Esophagus squamous epithelium (tissue), 4 donors: ENCODE measurements around the gene SLC29A2.

Experiments used
- POLR2A ChIP-seq, 4 donors: fragments of 450-650 bp; IDR thresholded peaks; one replicate each; pipeline ENCODE4 v1.6.1; 2017; ENCODE audit warnings: antibody characterized with exemption in 4 of 4, mild to moderate bottlenecking in 4 of 4, moderate library complexity in 3 of 4
- TF ChIP-seq, protein P1 (sequence below), 6 experiments: fragments of 450-650 bp in 4 of 6; fragments of 200-600 bp in 2 of 6; sonication (generic) in 2 of 6; IDR thresholded peaks; one replicate each; pipeline ENCODE4 v1.5.1; 2016 to 2019; ENCODE audit warnings: antibody characterized with exemption in 6 of 6, mild to moderate bottlenecking in 4 of 6, moderate library complexity in 4 of 6

DNA sequence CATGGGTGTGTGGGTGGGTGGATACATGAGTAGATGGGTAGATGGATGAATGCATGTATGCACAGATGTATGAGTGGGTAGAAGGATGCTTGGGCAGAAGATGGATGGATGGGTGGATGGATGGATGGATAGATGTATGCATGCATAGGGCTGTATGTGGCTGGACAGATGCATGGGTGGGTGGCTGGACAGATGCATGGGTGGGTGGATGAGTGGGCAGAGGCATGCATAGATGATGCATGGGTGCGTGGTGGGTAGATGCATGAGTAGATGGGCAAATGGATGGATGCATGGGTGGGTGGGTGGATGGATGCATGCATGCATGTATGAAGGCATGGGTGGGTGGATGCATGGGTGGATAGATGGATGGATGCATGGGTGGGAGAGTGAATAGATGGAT lies 47.9 kb downstream of the SLC29A2 start:
- TF ChIP-seq, protein P1, sequence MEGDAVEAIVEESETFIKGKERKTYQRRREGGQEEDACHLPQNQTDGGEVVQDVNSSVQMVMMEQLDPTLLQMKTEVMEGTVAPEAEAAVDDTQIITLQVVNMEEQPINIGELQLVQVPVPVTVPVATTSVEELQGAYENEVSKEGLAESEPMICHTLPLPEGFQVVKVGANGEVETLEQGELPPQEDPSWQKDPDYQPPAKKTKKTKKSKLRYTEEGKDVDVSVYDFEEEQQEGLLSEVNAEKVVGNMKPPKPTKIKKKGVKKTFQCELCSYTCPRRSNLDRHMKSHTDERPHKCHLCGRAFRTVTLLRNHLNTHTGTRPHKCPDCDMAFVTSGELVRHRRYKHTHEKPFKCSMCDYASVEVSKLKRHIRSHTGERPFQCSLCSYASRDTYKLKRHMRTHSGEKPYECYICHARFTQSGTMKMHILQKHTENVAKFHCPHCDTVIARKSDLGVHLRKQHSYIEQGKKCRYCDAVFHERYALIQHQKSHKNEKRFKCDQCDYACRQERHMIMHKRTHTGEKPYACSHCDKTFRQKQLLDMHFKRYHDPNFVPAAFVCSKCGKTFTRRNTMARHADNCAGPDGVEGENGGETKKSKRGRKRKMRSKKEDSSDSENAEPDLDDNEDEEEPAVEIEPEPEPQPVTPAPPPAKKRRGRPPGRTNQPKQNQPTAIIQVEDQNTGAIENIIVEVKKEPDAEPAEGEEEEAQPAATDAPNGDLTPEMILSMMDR (IDR thresholded peaks at IDR 0.05), result no peak
- TF ChIP-seq POLR2A (IDR thresholded peaks at IDR 0.05), result no peak
